ENCODE data around the gene ACOT11.
A peak's percentile ranks its signal among the peaks of the same experiment; 100 is the strongest.

Gene ACOT11

DNA sequence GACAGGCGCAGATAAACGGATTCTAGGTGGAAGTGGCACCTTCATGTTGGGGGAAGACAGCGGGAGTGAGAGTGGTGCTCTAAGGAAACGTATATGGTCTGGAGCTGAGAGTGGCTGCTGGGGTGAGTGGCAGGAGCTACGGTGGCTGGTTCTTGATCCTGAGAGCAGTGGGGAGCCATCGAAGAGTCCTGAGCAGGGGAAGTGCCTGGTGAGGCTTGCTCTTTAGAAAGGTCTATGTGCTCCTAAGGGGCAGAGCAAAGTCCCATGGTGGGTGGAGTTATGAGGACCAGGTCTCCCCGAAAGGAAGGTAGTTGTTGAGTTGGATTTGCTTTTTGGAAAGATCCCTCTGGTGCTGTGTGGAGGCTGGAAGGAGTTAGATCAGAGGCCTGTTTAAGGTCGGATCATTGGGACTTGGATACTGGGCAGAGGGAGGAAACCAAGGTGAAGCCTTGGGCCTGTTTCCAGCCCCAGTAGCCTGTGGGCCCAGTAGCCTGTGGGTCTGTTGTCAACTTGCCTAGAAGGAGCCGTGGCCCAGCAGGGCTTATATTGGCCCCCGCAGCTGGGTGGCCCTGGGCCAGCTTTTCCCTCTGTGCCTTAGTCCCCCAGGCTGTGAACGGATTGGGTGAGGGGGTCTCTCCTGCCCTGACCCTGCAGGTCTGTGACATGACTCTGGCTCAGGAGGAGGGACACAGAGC is 33.0 kb downstream of the ACOT11 start:
- Histone ChIP-seq H3K27ac (ENCODE audit: low read depth, low read length) (peak overlapping the region; percentile 26; the same call in 1 of the 2 replicates), H3K4me1 (ENCODE audit: insufficient read depth, low read length) (peaks cover 22% of the 10 kb centered on the region)

DNA sequence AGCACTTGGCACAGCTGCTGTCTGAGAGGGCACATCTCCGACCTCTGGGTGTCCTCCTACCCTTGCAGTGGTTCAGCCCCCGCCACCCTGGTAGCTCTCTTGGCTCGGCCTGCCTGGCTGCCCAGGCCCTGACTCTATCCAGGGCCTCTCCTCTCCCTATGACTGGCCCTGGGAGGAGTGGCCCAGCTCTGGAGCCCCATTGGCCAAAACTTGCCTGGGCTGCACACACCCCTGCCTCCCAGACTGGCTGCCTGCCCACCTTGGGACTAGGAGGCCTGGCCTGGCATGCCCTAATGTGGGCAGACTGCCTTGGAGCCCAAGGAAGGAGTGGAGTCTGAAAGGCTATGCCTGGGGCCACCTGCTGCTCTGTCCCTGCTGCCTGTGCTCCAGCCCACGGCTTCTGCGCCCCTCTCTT is 33.6 kb downstream of the ACOT11 start:
- Histone ChIP-seq H3K36me3 (ENCODE audit: insufficient read depth, low read length) (no peaks in the 10 kb centered on the region), H3K9ac (ENCODE audit: low read depth, low read length) (no peak overlapping the region), H3K27ac (ENCODE audit: low read depth, low read length) (peak overlapping the region; percentile 26; the same call in 1 of the 2 replicates), H3K4me1 (ENCODE audit: insufficient read depth, low read length) (peaks cover 21% of the 10 kb centered on the region), H3K27me3 (ENCODE audit: insufficient read depth, low read length) (no peaks in the 10 kb centered on the region), H3K9me3 (ENCODE audit: insufficient read depth, low read depth, low read length) (no peaks in the 10 kb centered on the region), H3K4me3 (ENCODE audit: low read length) (no peak overlapping the region)
- 90% methylated on average over 5 of the region's 5 CpGs for WGBS

More for the DNA sequence above, 33.0 kb downstream of the ACOT11 start:
- 88% methylated on average over 11 of the region's 11 CpGs for WGBS
- H3K9ac ChIP-seq (ENCODE audit: low read depth, low read length) = no peak overlapping the region
- H3K9me3 ChIP-seq (ENCODE audit: insufficient read depth, low read depth, low read length) = no peaks in the 10 kb centered on the region
- H3K27me3 ChIP-seq (ENCODE audit: insufficient read depth, low read length) = no peaks in the 10 kb centered on the region
- H3K4me3 ChIP-seq (ENCODE audit: low read length) = no peak overlapping the region
- no peaks in the 10 kb centered on the region for H3K36me3 ChIP-seq (ENCODE audit: insufficient read depth, low read length)

DNA sequence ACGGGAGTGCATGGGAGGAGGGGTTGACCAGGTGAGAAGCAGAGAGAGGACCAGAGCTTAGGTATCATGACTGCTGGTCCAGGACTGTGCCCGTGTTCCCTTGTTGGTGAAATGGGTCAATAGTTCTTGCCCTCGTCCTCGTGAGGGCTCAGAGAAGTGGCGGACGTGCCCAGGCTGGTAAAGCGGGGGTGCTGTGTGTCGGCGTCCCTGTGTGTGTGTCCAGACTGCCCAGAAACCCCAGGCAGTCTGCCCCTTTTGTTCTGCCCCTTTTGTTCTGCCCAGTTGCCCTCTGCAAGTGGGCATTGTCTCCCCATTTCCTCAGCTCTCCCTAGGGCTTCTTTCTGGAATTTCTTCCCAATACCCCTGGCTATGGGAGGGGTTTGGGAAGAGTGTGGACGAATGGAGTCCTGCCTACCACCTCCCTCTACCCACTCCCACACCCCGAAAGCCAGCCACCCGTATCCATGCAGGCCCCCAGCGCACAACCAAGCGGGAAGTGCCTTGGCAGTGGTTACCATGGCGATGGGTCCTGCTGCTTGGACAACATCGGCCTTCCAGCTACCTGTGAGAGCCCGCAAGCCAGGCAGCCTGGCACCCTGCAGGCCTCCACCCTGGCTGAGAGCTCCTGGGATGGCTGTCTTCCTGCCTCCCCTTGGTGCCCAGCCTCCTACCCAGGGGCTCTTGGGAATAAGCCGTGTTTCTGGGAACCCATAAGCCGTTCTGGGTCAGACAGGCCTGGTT is 34.7 kb downstream of the ACOT11 start:
- Histone ChIP-seq H3K27me3 (ENCODE audit: insufficient read depth, low read length) (no peaks in the 10 kb centered on the region), H3K4me3 (ENCODE audit: low read length) (no peak overlapping the region), H3K4me1 (ENCODE audit: insufficient read depth, low read length) (peaks cover 21% of the 10 kb centered on the region), H3K27ac (ENCODE audit: low read depth, low read length) (no peak overlapping the region), H3K9ac (ENCODE audit: low read depth, low read length) (peak overlapping the region; percentile 24; the same call in 1 of the 2 replicates), H3K36me3 (ENCODE audit: insufficient read depth, low read length) (no peaks in the 10 kb centered on the region), H3K9me3 (ENCODE audit: insufficient read depth, low read depth, low read length) (no peaks in the 10 kb centered on the region)
- 81% methylated on average over 18 of the region's 19 CpGs for WGBS

DNA sequence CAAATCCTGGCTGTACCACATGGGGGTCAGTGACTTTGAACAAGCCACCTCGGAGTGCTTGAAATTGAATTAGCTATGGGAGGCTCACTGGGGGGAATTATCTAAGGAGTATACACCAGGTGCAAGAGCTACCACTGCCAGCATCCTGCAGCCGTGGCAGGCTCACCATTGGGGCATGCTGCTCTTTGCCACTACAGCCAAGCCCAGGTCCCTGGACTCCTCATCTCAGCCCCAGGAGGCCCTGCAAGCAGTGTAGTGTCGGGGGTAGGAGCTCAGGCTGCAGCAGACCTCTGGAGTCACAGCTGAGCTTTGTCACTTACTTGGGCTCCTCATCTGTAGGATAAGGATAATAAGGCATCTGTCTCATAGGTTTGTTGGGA is 35.3 kb downstream of the ACOT11 start:
- H3K9ac ChIP-seq (ENCODE audit: low read depth, low read length) = peak overlapping the region; percentile 24; the same call in 1 of the 2 replicates
- no peaks in the 10 kb centered on the region for H3K9me3 ChIP-seq (ENCODE audit: insufficient read depth, low read depth, low read length)
- 93% methylated on average over 3 of the region's 3 CpGs for WGBS
- no peaks in the 10 kb centered on the region for H3K36me3 ChIP-seq (ENCODE audit: insufficient read depth, low read length)
- H3K27me3 ChIP-seq (ENCODE audit: insufficient read depth, low read length) = no peaks in the 10 kb centered on the region
- peaks cover 21% of the 10 kb centered on the region for H3K4me1 ChIP-seq (ENCODE audit: insufficient read depth, low read length)
- no peak overlapping the region for H3K27ac ChIP-seq (ENCODE audit: low read depth, low read length)
- H3K4me3 ChIP-seq (ENCODE audit: low read length) = no peak overlapping the region

DNA sequence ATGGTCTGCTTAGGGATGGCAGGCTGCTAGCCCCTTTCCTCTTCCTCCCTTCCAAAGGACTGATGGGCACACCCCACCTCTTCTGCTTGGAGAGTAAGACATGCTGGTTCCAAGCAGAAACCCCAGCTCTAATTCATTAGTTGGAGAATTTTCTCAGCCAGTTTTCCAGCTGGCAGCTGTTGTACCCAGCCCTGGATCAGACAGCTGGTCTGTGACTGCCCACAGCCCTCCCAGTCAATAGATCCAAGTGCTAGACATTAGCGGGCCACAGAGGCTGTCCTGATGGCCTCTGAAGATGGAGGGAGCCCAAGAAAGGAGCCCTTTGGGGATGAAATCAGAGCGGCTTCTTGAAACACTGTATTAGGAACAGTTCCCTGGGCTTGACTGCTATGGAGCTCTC is 35.8 kb downstream of the ACOT11 start:
- H3K4me1 ChIP-seq (ENCODE audit: insufficient read depth, low read length) = peaks cover 19% of the 10 kb centered on the region
- H3K36me3 ChIP-seq (ENCODE audit: insufficient read depth, low read length) = no peaks in the 10 kb centered on the region
- H3K4me3 ChIP-seq (ENCODE audit: low read length) = no peak overlapping the region
- no peaks in the 10 kb centered on the region for H3K9me3 ChIP-seq (ENCODE audit: insufficient read depth, low read depth, low read length)
- no peak overlapping the region for H3K27ac ChIP-seq (ENCODE audit: low read depth, low read length)
- WGBS = 97% methylated on average over 2 of the region's 2 CpGs
- H3K9ac ChIP-seq (ENCODE audit: low read depth, low read length) = no peak overlapping the region
- no peaks in the 10 kb centered on the region for H3K27me3 ChIP-seq (ENCODE audit: insufficient read depth, low read length)

DNA sequence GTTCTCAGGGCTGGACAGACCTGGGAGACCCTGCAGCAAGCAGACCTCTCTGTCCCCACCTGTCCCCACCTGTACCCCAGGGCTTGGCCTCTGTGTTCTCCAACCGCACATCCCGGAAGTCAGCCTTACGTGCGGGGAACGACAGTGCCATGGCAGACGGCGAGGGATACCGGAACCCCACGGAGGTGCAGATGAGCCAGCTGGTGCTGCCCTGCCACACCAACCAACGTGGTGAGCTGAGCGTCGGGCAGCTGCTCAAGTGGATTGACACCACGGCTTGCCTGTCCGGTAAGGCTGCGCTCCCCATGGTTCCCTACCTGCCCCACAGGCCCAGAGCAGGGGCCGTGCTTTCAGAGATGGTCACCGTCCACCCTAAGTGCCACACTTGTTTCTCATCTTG is 36.5 kb downstream of the ACOT11 start:
- WGBS = 95% methylated on average over 17 of the region's 17 CpGs
- no peak overlapping the region for H3K4me3 ChIP-seq (ENCODE audit: low read length)
- H3K27ac ChIP-seq (ENCODE audit: low read depth, low read length) = no peak overlapping the region
- no peaks in the 10 kb centered on the region for H3K36me3 ChIP-seq (ENCODE audit: insufficient read depth, low read length)
- H3K27me3 ChIP-seq (ENCODE audit: insufficient read depth, low read length) = no peaks in the 10 kb centered on the region
- no peak overlapping the region for H3K9ac ChIP-seq (ENCODE audit: low read depth, low read length)
- peaks cover 13% of the 10 kb centered on the region; the same call in 1 of the 2 replicates for H3K4me1 ChIP-seq (ENCODE audit: insufficient read depth, low read length)
- no peaks in the 10 kb centered on the region for H3K9me3 ChIP-seq (ENCODE audit: insufficient read depth, low read depth, low read length)

DNA sequence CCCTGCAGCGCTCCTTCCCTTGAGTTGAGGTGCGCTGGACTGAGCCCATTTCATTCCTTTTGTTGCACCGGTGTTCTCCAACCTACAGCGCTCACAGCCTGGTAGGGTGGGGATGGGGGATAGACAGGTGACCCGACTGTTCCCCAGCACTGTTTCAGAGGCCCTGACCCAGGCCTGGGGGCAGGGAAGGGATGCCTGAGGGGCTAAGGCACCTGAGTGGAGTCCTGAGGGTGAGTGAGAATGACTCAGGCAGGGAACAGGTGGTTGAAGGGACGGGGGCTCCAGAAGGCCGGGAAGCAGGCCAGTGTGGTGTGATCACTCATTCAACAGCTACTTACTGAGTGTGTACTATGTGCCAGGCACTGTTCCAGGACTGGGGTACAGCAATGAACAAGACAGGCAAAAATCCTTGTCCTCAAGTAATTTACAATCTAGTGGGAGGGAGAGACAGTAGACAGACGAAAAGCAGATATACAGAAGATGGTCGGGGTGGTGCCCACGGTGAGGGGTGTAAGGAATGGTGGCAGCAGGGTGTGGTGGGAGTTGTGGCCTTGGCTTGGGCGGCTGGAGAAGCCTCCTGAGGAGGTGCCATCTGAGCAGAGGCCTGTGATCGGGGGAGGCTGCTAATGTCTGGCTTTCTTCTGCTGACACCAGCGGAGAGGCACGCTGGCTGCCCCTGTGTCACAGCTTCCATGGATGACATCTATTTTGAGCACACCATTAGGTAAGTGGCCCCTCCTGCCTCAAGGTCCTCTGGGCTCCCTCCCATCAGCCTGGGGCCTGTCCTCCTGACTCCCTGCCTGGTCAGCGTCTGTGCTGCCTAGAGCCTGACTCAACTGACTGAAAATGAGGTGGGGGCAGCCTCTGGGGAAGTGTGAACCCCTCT is 37.4 kb downstream of the ACOT11 start:
- Histone ChIP-seq H3K9me3 (ENCODE audit: insufficient read depth, low read depth, low read length) (no peaks in the 10 kb centered on the region), H3K27me3 (ENCODE audit: insufficient read depth, low read length) (no peaks in the 10 kb centered on the region), H3K36me3 (ENCODE audit: insufficient read depth, low read length) (no peaks in the 10 kb centered on the region), H3K27ac (ENCODE audit: low read depth, low read length) (no peak overlapping the region), H3K4me3 (ENCODE audit: low read length) (no peak overlapping the region), H3K4me1 (ENCODE audit: insufficient read depth, low read length) (peaks cover 12% of the 10 kb centered on the region), H3K9ac (ENCODE audit: low read depth, low read length) (no peak overlapping the region)
- WGBS = 91% methylated on average over 15 of the region's 15 CpGs

DNA sequence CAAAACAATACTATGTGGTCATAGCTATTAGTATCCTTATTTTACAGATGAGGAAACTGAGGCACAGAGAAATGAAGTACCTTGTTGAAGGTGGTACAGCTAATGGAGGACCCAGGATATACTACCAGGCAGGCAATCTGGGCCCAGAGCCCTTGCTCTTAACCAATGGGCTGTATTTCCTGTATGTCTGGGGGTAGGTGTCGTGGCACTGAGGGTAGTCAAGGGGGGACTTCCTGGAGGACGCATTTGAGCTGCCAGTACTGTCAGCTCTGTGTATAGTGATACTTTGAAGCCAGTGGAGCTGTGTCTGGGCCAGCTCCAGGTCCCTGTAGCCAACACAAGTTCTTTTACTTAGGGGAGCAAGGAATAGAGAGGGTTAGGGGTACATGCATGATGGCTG is 40.3 kb downstream of the ACOT11 start:
- Histone ChIP-seq H3K4me3 (ENCODE audit: low read length) (no peak overlapping the region), H3K27me3 (ENCODE audit: insufficient read depth, low read length) (no peaks in the 10 kb centered on the region), H3K4me1 (ENCODE audit: insufficient read depth, low read length) (peaks cover 6% of the 10 kb centered on the region), H3K27ac (ENCODE audit: low read depth, low read length) (no peak overlapping the region), H3K36me3 (ENCODE audit: insufficient read depth, low read length) (no peaks in the 10 kb centered on the region), H3K9me3 (ENCODE audit: insufficient read depth, low read depth, low read length) (no peaks in the 10 kb centered on the region), H3K9ac (ENCODE audit: low read depth, low read length) (no peak overlapping the region)
- WGBS = 87% methylated on average over 2 of the region's 2 CpGs

DNA sequence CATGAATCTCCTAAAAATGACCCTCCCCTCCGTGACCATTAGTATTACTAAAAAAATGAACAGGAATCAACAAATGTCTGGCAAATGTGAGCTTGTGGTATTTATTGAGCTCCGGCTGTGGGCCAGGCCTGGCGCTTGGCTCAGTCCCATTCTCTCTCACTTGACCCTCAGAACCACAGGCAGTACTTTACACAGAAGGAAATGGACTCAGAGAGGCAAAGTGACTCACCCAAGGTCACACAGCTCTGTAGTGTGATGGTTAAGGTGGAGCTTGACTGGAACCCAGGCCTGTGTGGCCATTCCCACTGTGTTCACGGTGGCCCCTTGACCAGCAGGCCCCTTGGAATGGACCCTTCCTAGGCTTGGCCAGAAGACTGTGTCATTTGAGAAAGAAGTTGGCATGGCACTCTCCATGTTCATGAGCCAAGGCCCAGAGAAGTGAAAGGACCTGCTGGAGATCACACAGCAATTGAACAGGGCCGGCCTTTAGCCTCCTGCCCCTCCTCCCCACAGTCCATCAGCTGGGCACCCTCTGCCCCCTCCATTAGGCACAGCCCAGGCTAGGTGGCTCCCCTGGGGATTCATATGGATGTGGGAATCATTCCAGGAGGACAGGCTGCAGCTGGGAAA is 43.2 kb downstream of the ACOT11 start:
- H3K4me3 ChIP-seq (ENCODE audit: low read length) = no peak overlapping the region
- peaks cover 3% of the 10 kb centered on the region; the same call in 1 of the 2 replicates for H3K4me1 ChIP-seq (ENCODE audit: insufficient read depth, low read length)
- H3K36me3 ChIP-seq (ENCODE audit: insufficient read depth, low read length) = no peaks in the 10 kb centered on the region
- H3K27ac ChIP-seq (ENCODE audit: low read depth, low read length) = no peak overlapping the region
- no peaks in the 10 kb centered on the region for H3K9me3 ChIP-seq (ENCODE audit: insufficient read depth, low read depth, low read length)
- no peaks in the 10 kb centered on the region for H3K27me3 ChIP-seq (ENCODE audit: insufficient read depth, low read length)
- no peak overlapping the region for H3K9ac ChIP-seq (ENCODE audit: low read depth, low read length)
- 93% methylated on average over 5 of the region's 5 CpGs for WGBS

DNA sequence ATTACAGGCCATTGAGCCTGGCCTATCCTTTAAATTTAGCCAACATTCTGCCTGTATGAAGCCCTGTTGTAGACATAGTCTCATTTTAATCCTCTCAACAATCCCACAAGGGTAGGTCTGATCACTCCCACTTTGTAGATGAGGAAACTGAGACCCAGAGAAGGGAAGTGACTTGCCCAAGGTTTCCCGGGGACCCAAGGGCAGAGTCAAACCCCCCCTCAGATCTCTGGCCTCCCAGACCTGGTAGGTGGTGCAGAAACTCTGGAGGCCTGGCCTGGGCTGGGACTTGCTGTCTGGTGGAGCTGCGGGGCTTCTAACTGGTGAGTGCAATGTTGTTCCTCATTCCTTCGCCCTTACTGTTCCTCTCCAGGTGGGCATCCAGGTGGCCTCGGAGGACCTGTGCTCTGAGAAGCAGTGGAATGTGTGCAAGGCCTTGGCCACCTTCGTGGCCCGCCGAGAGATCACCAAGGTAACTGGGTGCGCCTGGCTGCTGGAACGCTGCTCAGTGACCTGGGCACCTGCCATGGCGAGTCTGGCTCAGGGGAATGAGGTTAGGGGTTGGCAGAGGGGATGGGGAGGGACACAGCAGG is 45.6 kb downstream of the ACOT11 start:
- H3K36me3 ChIP-seq (ENCODE audit: insufficient read depth, low read length) = no peaks in the 10 kb centered on the region
- peaks cover 3% of the 10 kb centered on the region; the same call in 1 of the 2 replicates for H3K4me1 ChIP-seq (ENCODE audit: insufficient read depth, low read length)
- no peak overlapping the region for H3K4me3 ChIP-seq (ENCODE audit: low read length)
- no peak overlapping the region for H3K9ac ChIP-seq (ENCODE audit: low read depth, low read length)
- no peaks in the 10 kb centered on the region for H3K9me3 ChIP-seq (ENCODE audit: insufficient read depth, low read depth, low read length)
- 87% methylated on average over 10 of the region's 10 CpGs for WGBS
- H3K27me3 ChIP-seq (ENCODE audit: insufficient read depth, low read length) = no peaks in the 10 kb centered on the region
- no peak overlapping the region for H3K27ac ChIP-seq (ENCODE audit: low read depth, low read length)

All from HUES64 (cell line).